HG03103 (cell line): Measurements from ENCODE around the gene CASD1.
A peak's percentile ranks its signal among the peaks of the same experiment; 100 is the strongest.

Experiments used
- ATAC-seq: cut with Tn5 transposase; IDR thresholded peaks from one replicate; pipeline ENCODE4 v1.9.1; 2021; ENCODE audit warnings: low read depth; ENCODE audit not compliant: unreplicated experiment

Gene CASD1

GRCh38 chr7:94578614-94579013, 69.0 kb downstream of the CASD1 start:
- no peak for ATAC-seq

DNA sequence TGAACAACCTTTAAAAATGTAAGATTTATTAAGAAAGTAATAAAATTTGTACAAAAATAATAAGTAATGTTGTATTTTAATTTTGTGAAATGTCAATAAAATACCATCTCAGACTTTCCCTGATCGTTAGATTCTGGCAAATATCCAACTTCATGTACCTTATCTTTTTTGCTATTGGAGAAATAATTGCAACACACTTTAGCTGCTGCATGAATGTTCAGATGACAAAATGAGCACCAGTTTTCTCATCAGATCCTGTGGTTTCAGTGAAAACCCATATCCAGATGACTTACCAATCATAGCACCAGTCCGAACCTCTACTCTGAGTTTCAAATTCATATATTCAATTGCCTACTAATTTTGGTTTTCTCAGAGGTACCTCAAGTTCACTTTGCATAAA, 69.9 kb downstream of the CASD1 start:
- ATAC-seq, result no peak

DNA sequence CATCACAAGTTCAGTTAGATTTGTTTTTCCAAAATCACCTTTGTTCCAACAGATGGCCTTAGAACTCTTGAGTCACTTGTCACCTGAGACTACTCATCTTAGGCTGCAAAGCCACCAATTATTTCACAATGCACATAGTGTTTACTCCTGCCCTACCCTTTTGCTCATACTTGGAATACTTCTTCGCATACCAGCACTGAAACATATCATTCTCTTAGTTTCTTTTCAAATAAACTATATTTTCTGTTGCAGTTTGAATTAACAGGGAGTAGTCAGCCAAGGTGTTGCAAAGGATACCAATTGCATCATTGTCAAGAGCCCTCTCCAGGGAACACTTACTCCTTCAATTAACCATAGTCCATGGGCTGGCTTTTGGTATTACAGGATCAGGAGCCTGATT, 71.0 kb downstream of the CASD1 start:
- no peak for ATAC-seq

- ATAC-seq, result no peak
These were observed 74.5 kb downstream of the CASD1 start for GRCh38 chr7:94584113-94584512.

DNA sequence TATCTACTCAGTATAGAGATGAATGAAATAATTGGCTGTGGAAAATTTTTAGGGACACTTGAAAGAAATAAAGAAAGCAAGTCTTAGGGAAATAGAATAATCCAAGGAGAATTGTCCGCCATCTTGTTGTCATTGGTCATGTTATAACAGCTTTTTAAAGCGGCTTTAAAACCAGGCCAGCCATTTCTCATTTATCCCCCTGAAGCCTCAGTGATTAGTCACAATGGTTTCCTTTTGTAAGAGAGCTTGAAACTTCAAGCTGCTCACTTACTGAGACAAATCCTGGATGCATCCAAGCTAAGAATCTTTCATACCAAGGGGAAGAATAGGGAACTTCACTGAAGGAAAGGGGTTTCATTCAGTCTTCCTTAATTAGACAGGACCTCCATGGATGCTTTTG, 78.5 kb downstream of the CASD1 start:
- ATAC-seq, result no peak

GRCh38 chr7:94590526-94591162, 81.0 kb downstream of the CASD1 start:
- no peak for ATAC-seq

DNA sequence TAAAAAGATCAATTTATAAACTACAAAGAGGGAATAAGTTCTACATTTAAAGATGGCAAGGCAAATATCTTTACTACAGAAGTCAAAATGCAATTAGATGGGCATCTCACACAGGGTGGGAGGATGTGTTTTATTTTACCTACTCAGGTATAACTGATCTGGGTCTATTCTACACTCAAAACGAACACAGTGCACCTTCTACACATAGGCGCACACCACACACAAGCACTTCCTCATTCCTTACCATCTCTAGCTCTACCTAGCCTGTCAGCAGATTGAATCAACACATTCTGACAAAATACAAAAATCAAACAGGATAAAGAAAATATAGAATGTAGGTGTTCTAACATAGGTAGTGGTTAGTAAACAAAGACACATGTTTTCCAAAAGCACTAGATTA, 81.6 kb downstream of the CASD1 start:
- no peak for ATAC-seq

DNA sequence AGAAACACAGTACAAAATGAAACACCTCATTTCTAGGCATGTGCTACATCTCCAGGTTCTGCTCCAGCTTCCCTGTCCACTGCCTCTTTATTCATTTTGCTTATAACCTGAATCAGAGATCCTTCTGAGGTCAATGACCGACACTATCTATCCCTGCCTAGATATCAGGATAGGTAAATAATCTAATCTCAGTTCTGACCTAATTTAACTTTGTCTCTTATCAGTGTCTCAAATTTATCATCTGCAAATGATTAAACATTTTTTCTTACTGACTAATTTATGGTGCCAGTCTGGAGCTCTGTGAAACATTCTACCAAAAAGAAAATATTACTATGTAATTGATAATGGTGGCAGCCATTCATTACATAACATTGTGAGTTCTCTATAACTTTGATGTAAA, 85.3 kb downstream of the CASD1 start:
- ATAC-seq, result no peak

DNA sequence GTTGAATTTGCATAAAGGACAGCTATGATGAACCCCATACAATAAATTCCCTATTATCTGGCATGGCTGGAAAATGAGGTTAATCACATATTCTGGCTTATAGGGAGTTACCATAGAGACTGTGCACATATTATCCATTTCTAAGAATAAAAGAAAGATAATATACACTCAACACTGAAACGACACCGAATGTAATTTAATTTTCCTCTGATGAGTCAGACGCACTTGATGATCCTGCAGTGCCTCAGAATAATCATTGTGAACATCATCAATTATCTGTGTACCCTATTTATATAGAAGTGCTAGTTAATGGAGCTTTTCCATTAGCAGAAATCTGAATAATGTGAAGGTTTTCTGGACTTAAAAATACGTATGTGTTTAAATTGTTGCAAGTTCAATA, 86.1 kb downstream of the CASD1 start:
- no peak for ATAC-seq

- ATAC-seq, result no peak
These were observed 90.7 kb downstream of the CASD1 start for GRCh38 chr7:94600267-94600666.

GRCh38 chr7:94602181-94602580, 92.6 kb downstream of the CASD1 start:
- no peak for ATAC-seq

DNA sequence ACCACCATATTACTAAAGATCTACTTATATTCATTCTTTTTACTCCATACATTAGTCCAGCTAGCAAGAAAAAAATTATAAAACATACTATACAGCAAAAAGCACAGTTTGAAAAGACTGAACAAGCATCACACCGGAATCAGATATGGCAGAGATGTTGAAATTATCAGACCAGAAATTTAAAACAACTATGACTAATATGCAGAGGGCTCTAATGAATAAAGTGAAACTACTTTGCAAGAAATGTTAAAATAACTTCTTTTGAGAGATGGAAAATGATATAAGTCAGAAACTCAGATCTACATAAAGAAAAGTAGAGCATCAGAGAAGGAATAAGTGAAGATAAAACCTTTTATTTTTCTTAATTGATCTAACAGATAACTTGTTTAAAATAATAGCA, 95.4 kb downstream of the CASD1 start:
- ATAC-seq, result peak; percentile 83
